HG03520 (cell line): Measurements from ENCODE around the gene POR.
"Not testable (repeated sequence)": the region's sequence is repeated elsewhere in the genome, so short reads cannot be mapped to it uniquely, and the experiment has no call there.

Experiments used
- ATAC-seq: cut with Tn5 transposase; IDR thresholded peaks from one replicate; pipeline ENCODE4 v1.9.1; 2021; ENCODE audit warnings: mild to moderate bottlenecking, moderate library complexity; ENCODE audit not compliant: unreplicated experiment

POR gene

GRCh38 chr7:75884476-75884875 is 30.5 kb upstream of the POR start:
- no peak for ATAC-seq

- ATAC-seq = no peak
Measured at GRCh38 chr7:75885036-75885435, 29.9 kb upstream of the POR start.

GRCh38 chr7:75887669-75888369 is 27.1 kb upstream of the POR start:
- no peak for ATAC-seq

GRCh38 chr7:75888464-75889222 is 26.3 kb upstream of the POR start:
- no peak for ATAC-seq

- no peak for ATAC-seq
Measured at GRCh38 chr7:75889223-75889825, 25.6 kb upstream of the POR start.

- no peak for ATAC-seq
Measured at GRCh38 chr7:75889826-75890225, 25.1 kb upstream of the POR start.

- not testable (repeated sequence) for ATAC-seq
Measured at GRCh38 chr7:75891237-75891636, 23.7 kb upstream of the POR start.

- ATAC-seq = no peak
Measured at GRCh38 chr7:75891815-75892411, 23.0 kb upstream of the POR start.

- ATAC-seq = no peak
Measured at GRCh38 chr7:75892634-75893272, 22.2 kb upstream of the POR start.

- ATAC-seq = no peak
Measured at GRCh38 chr7:75896803-75897327, 18.1 kb upstream of the POR start.

- ATAC-seq = no peak
Measured at GRCh38 chr7:75900617-75901315, 14.2 kb upstream of the POR start.

- ATAC-seq = no peak
Measured at GRCh38 chr7:75905785-75906604, 9.0 kb upstream of the POR start.

- ATAC-seq = no peak
Measured at GRCh38 chr7:75906991-75907667, 7.8 kb upstream of the POR start.

- not testable (repeated sequence) for ATAC-seq
Measured at GRCh38 chr7:75907668-75908039, 7.3 kb upstream of the POR start.

- ATAC-seq = no peak
Measured at GRCh38 chr7:75909521-75910132, 5.3 kb upstream of the POR start.

GRCh38 chr7:75911186-75911585 is 3.8 kb upstream of the POR start:
- ATAC-seq = not testable (repeated sequence)

GRCh38 chr7:75913437-75913836 is 1.5 kb upstream of the POR start:
- no peak for ATAC-seq

- no peak for ATAC-seq
Measured at GRCh38 chr7:75914169-75914654, 743 bp upstream of the POR start.
